Adrenal gland (tissue), 12 donors: Measurements from ENCODE around the gene LYPD6B. TPM values are rescaled to one million over a fixed set of nuclear protein-coding genes. Genes with fewer than 3 reads are reported as not detected.

ENCODE experiments used
- DNase-seq, 7 donors: peaks; one replicate each; pipeline ENCODE4 v3.0.0-alpha.2; 2019 to 2020
- H3K27ac ChIP-seq, 5 donors: fragments of 200-600 bp; sonication (generic) in 4 of 5; 1 replicate in 3 of 5; 2 replicates in 2 of 5; pipeline versions ENCODE4 v1.5.1 to v1.8.0; 2016 to 2020; ENCODE audit warnings: mild to moderate bottlenecking in 1 of 5
- H3K27me3 ChIP-seq: fragments of 200-600 bp; 2 replicates; pipeline ENCODE4 v1.8.0; 2021
- H3K36me3 ChIP-seq, 2 donors: fragments of 200-600 bp; replicated peaks in 1 of 2; 1 replicate in 1 of 2; 2 replicates in 1 of 2; pipeline versions ENCODE4 v1.5.1 to v1.8.0; 2018 to 2022
- H3K4me1 ChIP-seq, 2 donors: fragments of 200-600 bp; replicated peaks in 1 of 2; 1 replicate in 1 of 2; 2 replicates in 1 of 2; pipeline versions ENCODE4 v1.5.1 to v1.8.0; 2018 to 2021
- H3K4me3 ChIP-seq, 4 donors: fragments of 200-600 bp; sonication (generic) in 3 of 4; one replicate each; pipeline ENCODE4 v1.5.1; 2016 to 2018
- H3K9me3 ChIP-seq, 3 donors: fragments of 200-600 bp; sonication (generic) in 1 of 3; replicated peaks in 1 of 3; 1 replicate in 2 of 3; 2 replicates in 1 of 3; pipeline versions ENCODE4 v1.5.1 to v1.8.0; 2016 to 2021
- CTCF ChIP-seq, 6 experiments: fragments of 450-650 bp in 4 of 6; fragments of 200-600 bp in 2 of 6; sonication (generic) in 1 of 6; IDR thresholded peaks; 1 replicate in 5 of 6; 2 replicates in 1 of 6; pipeline versions ENCODE4 v1.5.1 to v1.8.0; 2016 to 2021; ENCODE audit warnings: antibody characterized with exemption in 6 of 6, mild to moderate bottlenecking in 2 of 6, moderate library complexity in 1 of 6
- POLR2A ChIP-seq, 2 donors: fragments of 450-650 bp; IDR thresholded peaks; one replicate each; pipeline ENCODE4 v1.6.1; 2017; ENCODE audit warnings: antibody characterized with exemption in 2 of 2, mild to moderate bottlenecking in 2 of 2, moderate library complexity in 1 of 2
- WGBS, 4 donors: extraction: QIAGEN DNeasy Blood & Tissue Kit in 2 of 4; methylation state at CpG; one replicate each; pipeline versions ENCODE4 v1.1.5 to v1.1.7; 2013 to 2017; 5-methylcytosine and 5-hydroxymethylcytosine counted together
- intact Hi-C, 2 donors: fragments of 100-400 bp; cut with DNase I; formaldehyde crosslinking; loops; one replicate each; pipeline versions ENCODE4 v1.14.1 to v1.15.0; 2022 to 2023
- polyA plus RNA-seq, 3 donors: library from polyadenylated mRNA; stranded (reverse); fragments of 200-250 nt in 2 of 3; fragments of 350-450 nt in 1 of 3; fragmentation: Illumina TruSeq in 1 of 3; extraction: RNeasy Lipid Tissue Mini Kit (QIAGEN cat#74804) in 1 of 3; gene quantifications; one replicate each; pipeline ENCODE4 v1.2.3, GENCODE V29; 2013 to 2014
- total RNA-seq, 9 donors: library from RNA; depleted of rRNA in 4 of 9; stranded (reverse); fragments of >200 nt in 4 of 9; fragments of 120-200 nt in 1 of 9; fragmentation: NEBNext Ultra II Directional in 1 of 9; extraction: Animal tissue kit (Norgen Biotek cat#: 25700) in 1 of 9; gene quantifications; one replicate each; pipeline versions ENCODE4 v1.1.0 to v1.2.4, GENCODE V29; 2013 to 2023
- donor health status: healthy with polysubstance abuse.
- donor health status: Bipolar disorder and iron deficiency.
- donor health status: DM: yes; HTN: yes; CAD: no.
- donor health status: DM: no; HTN: no; CAD: no.
- donor health status: DM: no; HTN: no; CAD: no.
- donor health status: DM: yes; HTN: yes; CAD: no.

The LYPD6B gene
- total and polyA plus RNA-seq, 12 donors, result 0.15 to 0.98 (median 0.50) TPM; not detected in 2

- Histone ChIP-seq H3K4me3 (no peak overlapping the region), H3K36me3 (no peaks in the 10 kb centered on the region), H3K27ac (no peak overlapping the region), H3K4me1 (no peaks in the 10 kb centered on the region), H3K9me3 (no peaks in the 10 kb centered on the region), H3K27me3 (no peaks in the 10 kb centered on the region)
- 73 to 82% (median 80%) methylated on average over 4 of the region's 4 CpGs for WGBS, 4 donors
- intact Hi-C loops, result no loop called here
- no peak for DNase-seq
- TF ChIP-seq POLR2A (IDR thresholded peaks at IDR 0.05), result no peak
- no peak for TF ChIP-seq CTCF (IDR thresholded peaks at IDR 0.05)
Observed at GRCh38 chr2:149213764-149214493, 175.4 kb downstream of the LYPD6B start.

- intact Hi-C loops, result no loop called here
- DNase-seq, result no peak
- no peaks in the 10 kb centered on the region for H3K27me3 ChIP-seq
- TF ChIP-seq POLR2A (IDR thresholded peaks at IDR 0.05), result no peak
- no peaks in the 10 kb centered on the region for H3K36me3 ChIP-seq
- H3K9me3 ChIP-seq, result no peaks in the 10 kb centered on the region
- no peak overlapping the region for H3K27ac ChIP-seq
- H3K4me1 ChIP-seq, result no peaks in the 10 kb centered on the region
- no peak overlapping the region for H3K4me3 ChIP-seq
Observed at GRCh38 chr2:149218497-149218896, 180.0 kb downstream of the LYPD6B start.

GRCh38 chr2:149219856-149220255 lies 181.4 kb downstream of the LYPD6B start:
- Histone ChIP-seq H3K4me3 (no peak overlapping the region), H3K27me3 (no peaks in the 10 kb centered on the region), H3K9me3 (no peaks in the 10 kb centered on the region), H3K36me3 (no peaks in the 10 kb centered on the region), H3K4me1 (no peaks in the 10 kb centered on the region), H3K27ac (no peak overlapping the region)
- intact Hi-C loops, result no loop called here
- TF ChIP-seq CTCF (IDR thresholded peaks at IDR 0.05) (no peak), POLR2A (IDR thresholded peaks at IDR 0.05) (no peak)
- no peak for DNase-seq
- 58 to 65% (median 60%) methylated on average over 3 of the region's 3 CpGs for WGBS, 4 donors

- WGBS, 4 donors, result 74 to 84% (median 80%) methylated on average over 9 of the region's 9 CpGs
- Histone ChIP-seq H3K4me1 (no peaks in the 10 kb centered on the region), H3K36me3 (no peaks in the 10 kb centered on the region), H3K27ac (no peak overlapping the region), H3K4me3 (no peak overlapping the region), H3K9me3 (no peaks in the 10 kb centered on the region), H3K27me3 (no peaks in the 10 kb centered on the region)
- TF ChIP-seq POLR2A (IDR thresholded peaks at IDR 0.05) (no peak), CTCF (IDR thresholded peaks at IDR 0.05) (no peak)
- intact Hi-C loops, result no loop called here
- no peak for DNase-seq
Observed at GRCh38 chr2:149221002-149221401, 182.5 kb downstream of the LYPD6B start.

- intact Hi-C loops, result no loop called here
- no peak overlapping the region for H3K27ac ChIP-seq
- H3K4me1 ChIP-seq, result no peaks in the 10 kb centered on the region
- 59 to 66% (median 61%) methylated on average over 9 of the region's 9 CpGs for WGBS, 4 donors
- no peaks in the 10 kb centered on the region for H3K27me3 ChIP-seq
- no peak for TF ChIP-seq CTCF (IDR thresholded peaks at IDR 0.05)
- H3K9me3 ChIP-seq, result no peaks in the 10 kb centered on the region
- H3K4me3 ChIP-seq, result no peak overlapping the region
- no peak for DNase-seq
- no peaks in the 10 kb centered on the region for H3K36me3 ChIP-seq
Observed at GRCh38 chr2:149221898-149222297, 183.4 kb downstream of the LYPD6B start.
